Measurements from ENCODE around the gene NCOA3.

NCOA3 gene

DNA sequence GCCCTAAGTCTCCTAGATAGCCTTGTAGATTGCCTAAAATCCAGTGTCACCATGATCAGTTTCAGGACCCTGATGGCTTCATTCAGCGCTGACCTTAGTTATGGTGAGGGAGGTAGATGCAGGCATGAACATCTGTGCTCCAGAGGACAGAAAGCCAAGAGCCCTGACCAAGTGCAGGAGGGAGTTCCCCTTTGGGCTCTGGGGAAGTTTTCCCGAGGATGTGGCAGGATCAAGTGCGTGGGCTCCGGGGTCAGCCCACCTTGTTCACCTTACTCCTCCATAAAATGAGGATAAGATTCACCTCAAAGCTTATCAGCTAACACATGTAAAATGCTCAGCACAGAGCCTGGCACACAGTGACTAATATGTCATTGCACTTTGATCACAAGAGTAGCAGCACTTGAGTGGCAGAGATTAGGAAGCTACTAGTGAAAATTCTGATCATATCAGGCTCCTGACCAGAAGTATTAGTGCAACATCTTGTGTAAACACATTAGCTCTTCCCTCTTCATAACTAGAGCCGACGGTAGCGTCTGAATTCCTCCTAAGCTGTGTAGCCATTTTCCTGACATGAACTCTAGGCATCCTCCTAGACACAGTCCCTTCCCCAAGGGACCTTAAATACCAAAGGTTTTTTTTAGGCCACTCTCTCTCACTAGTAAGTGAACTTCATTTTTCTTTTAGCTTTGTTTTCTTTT, 158.4 kb downstream of the NCOA3 start:
- no peak for DNase-seq (ENCODE audit: low spot score in 2 of 2)
- Mint-ChIP-seq H3K4me1 (peaks cover 6% of the 10 kb centered on the region), H3K4me3 (no peak overlapping the region), H3K36me3 (ENCODE audit: insufficient read depth) (peaks cover 33% of the 10 kb centered on the region), H3K9me3 (no peaks in the 10 kb centered on the region), H3K27me3 (no peaks in the 10 kb centered on the region), H3K27ac (ENCODE audit: low read depth) (no peak overlapping the region)
- ATAC-seq (replicated peaks; ENCODE audit: extremely low read depth, poor library complexity, severe bottlenecking): no peak

GRCh38 chr20:47660602-47660905, 158.9 kb downstream of the NCOA3 start:
- Mint-ChIP-seq H3K9me3 (no peaks in the 10 kb centered on the region), H3K4me3 (no peak overlapping the region), H3K4me1 (peaks cover 6% of the 10 kb centered on the region), H3K27me3 (no peaks in the 10 kb centered on the region), H3K36me3 (ENCODE audit: insufficient read depth) (peaks cover 29% of the 10 kb centered on the region), H3K27ac (ENCODE audit: low read depth) (no peak overlapping the region)
- no peak for DNase-seq (ENCODE audit: low spot score in 2 of 2)
- ATAC-seq (replicated peaks; ENCODE audit: extremely low read depth, poor library complexity, severe bottlenecking): no peak

GRCh38 chr20:47660983-47661700, 159.5 kb downstream of the NCOA3 start:
- H3K4me1 Mint-ChIP-seq: peaks cover 6% of the 10 kb centered on the region
- no peak for DNase-seq (ENCODE audit: low spot score in 2 of 2)
- H3K27me3 Mint-ChIP-seq: no peaks in the 10 kb centered on the region
- no peaks in the 10 kb centered on the region for H3K9me3 Mint-ChIP-seq
- H3K4me3 Mint-ChIP-seq: no peak overlapping the region
- no peak overlapping the region for H3K27ac Mint-ChIP-seq (ENCODE audit: low read depth)
- peaks cover 29% of the 10 kb centered on the region for H3K36me3 Mint-ChIP-seq (ENCODE audit: insufficient read depth)
- no peak for ATAC-seq (replicated peaks; ENCODE audit: extremely low read depth, poor library complexity, severe bottlenecking)

- no peak overlapping the region for H3K27ac Mint-ChIP-seq (ENCODE audit: low read depth)
- DNase-seq (ENCODE audit: low spot score in 2 of 2): no peak
- no peaks in the 10 kb centered on the region for H3K27me3 Mint-ChIP-seq
- H3K4me1 Mint-ChIP-seq: peaks cover 6% of the 10 kb centered on the region
- H3K9me3 Mint-ChIP-seq: no peaks in the 10 kb centered on the region
- H3K36me3 Mint-ChIP-seq (ENCODE audit: insufficient read depth): peaks cover 26% of the 10 kb centered on the region
- no peak overlapping the region for H3K4me3 Mint-ChIP-seq
- ATAC-seq (replicated peaks; ENCODE audit: extremely low read depth, poor library complexity, severe bottlenecking): no peak
These were observed 160.0 kb downstream of the NCOA3 start for GRCh38 chr20:47661714-47662113.

GRCh38 chr20:47662483-47663353, 161.0 kb downstream of the NCOA3 start:
- DNase-seq (ENCODE audit: low spot score in 2 of 2) (no peak), ATAC-seq (replicated peaks; ENCODE audit: extremely low read depth, poor library complexity, severe bottlenecking) (no peak)
- Mint-ChIP-seq H3K4me1 (peaks cover 6% of the 10 kb centered on the region), H3K9me3 (no peaks in the 10 kb centered on the region), H3K4me3 (no peak overlapping the region), H3K36me3 (ENCODE audit: insufficient read depth) (peaks cover 23% of the 10 kb centered on the region), H3K27me3 (no peaks in the 10 kb centered on the region), H3K27ac (ENCODE audit: low read depth) (no peak overlapping the region)

GRCh38 chr20:47663354-47664067, 161.8 kb downstream of the NCOA3 start:
- Mint-ChIP-seq H3K4me3 (no peak overlapping the region), H3K27me3 (no peaks in the 10 kb centered on the region), H3K36me3 (ENCODE audit: insufficient read depth) (peaks cover 23% of the 10 kb centered on the region), H3K27ac (ENCODE audit: low read depth) (no peak overlapping the region), H3K9me3 (no peaks in the 10 kb centered on the region), H3K4me1 (peaks cover 11% of the 10 kb centered on the region)
- DNase-seq (ENCODE audit: low spot score in 2 of 2): peak; percentile 64 to 67
- peak; percentile 69 for ATAC-seq (replicated peaks; ENCODE audit: extremely low read depth, poor library complexity, severe bottlenecking)

GRCh38 chr20:47664068-47664437, 162.4 kb downstream of the NCOA3 start:
- Mint-ChIP-seq H3K27me3 (no peaks in the 10 kb centered on the region), H3K4me1 (peaks cover 11% of the 10 kb centered on the region), H3K9me3 (no peaks in the 10 kb centered on the region), H3K27ac (ENCODE audit: low read depth) (no peak overlapping the region), H3K36me3 (ENCODE audit: insufficient read depth) (peaks cover 26% of the 10 kb centered on the region), H3K4me3 (no peak overlapping the region)
- ATAC-seq (replicated peaks; ENCODE audit: extremely low read depth, poor library complexity, severe bottlenecking): no peak
- no peak for DNase-seq (ENCODE audit: low spot score in 2 of 2)

- H3K27ac Mint-ChIP-seq (ENCODE audit: low read depth): no peak overlapping the region
- ATAC-seq (replicated peaks; ENCODE audit: extremely low read depth, poor library complexity, severe bottlenecking) (no peak), DNase-seq (ENCODE audit: low spot score in 2 of 2) (no peak)
- H3K4me1 Mint-ChIP-seq: peaks cover 11% of the 10 kb centered on the region
- H3K4me3 Mint-ChIP-seq: no peak overlapping the region
- H3K9me3 Mint-ChIP-seq: no peaks in the 10 kb centered on the region
- H3K36me3 Mint-ChIP-seq (ENCODE audit: insufficient read depth): peaks cover 22% of the 10 kb centered on the region
- H3K27me3 Mint-ChIP-seq: no peaks in the 10 kb centered on the region
These were observed 163.1 kb downstream of the NCOA3 start for GRCh38 chr20:47664744-47665143.

- Mint-ChIP-seq H3K4me3 (no peak overlapping the region), H3K36me3 (ENCODE audit: insufficient read depth) (peaks cover 21% of the 10 kb centered on the region), H3K9me3 (no peaks in the 10 kb centered on the region), H3K27ac (ENCODE audit: low read depth) (no peak overlapping the region), H3K4me1 (peaks cover 11% of the 10 kb centered on the region), H3K27me3 (no peaks in the 10 kb centered on the region)
- ATAC-seq (replicated peaks; ENCODE audit: extremely low read depth, poor library complexity, severe bottlenecking): no peak
- no peak for DNase-seq (ENCODE audit: low spot score in 2 of 2)
These were observed 163.7 kb downstream of the NCOA3 start for GRCh38 chr20:47665221-47665991.

DNA sequence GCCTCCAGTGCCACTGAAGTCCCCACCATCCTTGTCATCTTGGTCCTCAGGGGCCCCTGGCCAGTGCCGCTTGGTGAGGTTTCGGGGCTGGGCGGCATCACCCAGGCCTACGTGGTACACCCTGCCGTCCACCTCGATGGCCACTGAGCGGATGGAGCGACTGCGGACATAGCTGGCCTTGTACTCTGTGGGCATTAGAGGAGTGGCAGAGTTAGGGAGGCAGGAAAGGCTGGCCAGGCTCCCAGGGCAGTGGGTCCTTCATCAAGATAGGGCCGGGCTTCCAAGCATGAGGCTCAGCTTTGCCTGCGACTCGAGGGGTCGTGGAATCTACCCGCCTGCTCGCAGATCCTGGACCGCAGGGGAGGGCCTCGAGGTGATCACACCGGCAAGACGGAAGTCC, 164.6 kb downstream of the NCOA3 start:
- no peak for ATAC-seq (replicated peaks; ENCODE audit: extremely low read depth, poor library complexity, severe bottlenecking)
- H3K9me3 Mint-ChIP-seq: no peaks in the 10 kb centered on the region
- no peak for DNase-seq (ENCODE audit: low spot score in 2 of 2)
- H3K27me3 Mint-ChIP-seq: no peaks in the 10 kb centered on the region
- H3K4me1 Mint-ChIP-seq: peaks cover 11% of the 10 kb centered on the region
- peaks cover 18% of the 10 kb centered on the region for H3K36me3 Mint-ChIP-seq (ENCODE audit: insufficient read depth)
- no peak overlapping the region for H3K4me3 Mint-ChIP-seq
- no peak overlapping the region for H3K27ac Mint-ChIP-seq (ENCODE audit: low read depth)

DNA sequence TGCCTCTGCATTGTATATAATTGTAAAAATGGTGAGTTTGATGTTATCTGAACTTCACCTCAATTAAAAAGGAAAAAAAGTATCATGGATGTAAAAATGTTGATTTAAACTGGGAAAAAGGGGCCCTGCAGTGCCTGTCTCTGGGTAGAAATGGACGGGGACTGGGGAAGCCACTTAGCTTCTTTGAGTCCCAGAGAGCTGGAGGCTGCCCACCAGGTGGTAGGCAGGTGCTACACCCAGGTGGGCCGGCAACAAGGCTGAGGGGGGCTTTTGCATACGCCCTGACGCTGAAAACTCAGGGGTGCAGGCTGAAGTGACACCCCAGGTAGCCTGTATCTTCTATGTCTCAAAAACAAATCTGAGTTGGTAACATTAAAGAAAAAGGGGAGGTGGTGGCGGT, 165.4 kb downstream of the NCOA3 start:
- ATAC-seq (replicated peaks; ENCODE audit: extremely low read depth, poor library complexity, severe bottlenecking) (no peak), DNase-seq (ENCODE audit: low spot score in 2 of 2) (no peak)
- H3K36me3 Mint-ChIP-seq (ENCODE audit: insufficient read depth): peaks cover 18% of the 10 kb centered on the region

More for the DNA sequence above, 165.4 kb downstream of the NCOA3 start:
- H3K4me3 Mint-ChIP-seq: no peak overlapping the region
- H3K27me3 Mint-ChIP-seq: no peaks in the 10 kb centered on the region
- H3K9me3 Mint-ChIP-seq: no peaks in the 10 kb centered on the region
- H3K27ac Mint-ChIP-seq (ENCODE audit: low read depth): peak overlapping the region; percentile 55
- H3K4me1 Mint-ChIP-seq: peaks cover 11% of the 10 kb centered on the region
